HepG2 (cell line): ENCODE results near the gene TFB1M. TPM values are rescaled to one million over a fixed set of nuclear protein-coding genes. Genes with fewer than 3 reads are reported as not detected.

ENCODE experiments used
- ARNT ChIP-seq: fragments of 450-650 bp; IDR thresholded peaks from 2 replicates; pipeline ENCODE4 v1.6.1; 2017
- ATM ChIP-seq: fragments of 450-650 bp; IDR thresholded peaks from 2 replicates; pipeline ENCODE4 v1.7.1; 2017; ENCODE audit warnings: mild to moderate bottlenecking, borderline replicate concordance
- ATRX ChIP-seq: sonication (generic); formaldehyde crosslinking; IDR thresholded peaks from 2 replicates; pipeline ENCODE4 v1.4.0; 2020; ENCODE audit warnings: missing genetic modification reagents, borderline replicate concordance
- BORCS8-MEF2B ChIP-seq: sonication (generic); formaldehyde crosslinking; IDR thresholded peaks from 2 replicates; pipeline ENCODE4 v1.8.0; 2022; ENCODE audit warnings: mild to moderate bottlenecking, missing genetic modification reagents
- DNMT3B ChIP-seq: conservative IDR thresholded peaks from 2 replicates; pipeline ENCODE4 v1.6.1; 2016; ENCODE audit warnings: missing biosample characterization, control low read depth
- EEA1 ChIP-seq: sonication (generic); formaldehyde crosslinking; IDR thresholded peaks from 2 replicates; pipeline ENCODE4 v1.5.1; 2020; ENCODE audit warnings: mild to moderate bottlenecking, missing genetic modification reagents, borderline replicate concordance
- EP300 ChIP-seq, 3 experiments: sonication (generic) in 1 of 3; formaldehyde crosslinking in 1 of 3; IDR thresholded peaks; 2 replicates each; pipeline versions ENCODE4 v1.5.1 to v1.6.1; 2011 to 2020; ENCODE audit warnings: low read depth in 2 of 3, low read length in 2 of 3, borderline replicate concordance in 1 of 3, improper control_type of control experiment in 1 of 3, mild to moderate bottlenecking in 1 of 3, missing genetic modification reagents in 1 of 3, moderate library complexity in 1 of 3
- HDAC1 ChIP-seq: sonication (generic); formaldehyde crosslinking; IDR thresholded peaks from 2 replicates; pipeline ENCODE4 v1.5.1; 2020; ENCODE audit warnings: mild to moderate bottlenecking, missing genetic modification reagents
- MYC ChIP-seq: sonication (generic); formaldehyde crosslinking; IDR thresholded peaks from 2 replicates; pipeline ENCODE4 v1.9.0; 2021; ENCODE audit warnings: missing genetic modification reagents, borderline replicate concordance
- NFIC ChIP-seq: IDR thresholded peaks from 2 replicates; pipeline ENCODE4 v1.6.1; 2012; ENCODE audit warnings: mild to moderate bottlenecking, low read length, inconsistent platforms
- NFKBIZ ChIP-seq: IDR thresholded peaks from 2 replicates; pipeline ENCODE4 v1.6.1; 2018; ENCODE audit warnings: missing genetic modification reagents, missing compliant biosample characterization
- PAX8 ChIP-seq: sonication (generic); formaldehyde crosslinking; IDR thresholded peaks from 2 replicates; pipeline ENCODE4 v1.8.0; 2022; ENCODE audit warnings: mild to moderate bottlenecking, missing genetic modification reagents, borderline replicate concordance
- POLR2G ChIP-seq: fragments of 200-400 bp; formaldehyde crosslinking; IDR thresholded peaks from 2 replicates; pipeline ENCODE4 v1.6.1; 2018; ENCODE audit warnings: mild to moderate bottlenecking, low read depth, low read length, moderate library complexity
- SATB2 ChIP-seq: sonication (generic); formaldehyde crosslinking; IDR thresholded peaks from 2 replicates; pipeline ENCODE4 v1.5.0; 2020; ENCODE audit warnings: missing genetic modification reagents
- SYNCRIP ChIP-seq: fragments of 200-400 bp; formaldehyde crosslinking; IDR thresholded peaks from 2 replicates; pipeline ENCODE4 v1.6.1; 2018; ENCODE audit warnings: mild to moderate bottlenecking, low read depth, low read length; ENCODE audit not compliant: insufficient read depth
- XBP1 ChIP-seq: sonication (generic); formaldehyde crosslinking; IDR thresholded peaks from 2 replicates; pipeline ENCODE4 v1.5.0; 2020; ENCODE audit warnings: missing genetic modification reagents
- ZFYVE20 ChIP-seq: sonication (generic); formaldehyde crosslinking; IDR thresholded peaks from 2 replicates; pipeline ENCODE4 v1.8.0; 2023; ENCODE audit warnings: low read depth, mild to moderate bottlenecking, moderate library complexity, missing genetic modification reagents, borderline replicate concordance
- ZNF619 ChIP-seq: sonication (generic); formaldehyde crosslinking; IDR thresholded peaks from 2 replicates; pipeline ENCODE4 v1.4.0; 2020; ENCODE audit warnings: mild to moderate bottlenecking, missing genetic modification reagents
- ZNF652 ChIP-seq: IDR thresholded peaks from 2 replicates; pipeline ENCODE4 v1.6.1; 2016; ENCODE audit warnings: low read depth, borderline replicate concordance
- polyA plus RNA-seq, 8 experiments: library from polyadenylated mRNA; depleted of rRNA in 3 of 8; stranded (reverse) in 7 of 8; unstranded in 1 of 8; fragments of >200 nt; fragmentation: Illumina TruSeq in 4 of 8; extraction: Trizol in 4 of 8; gene quantifications; 2 replicates each; pipeline versions ENCODE4 v1.2.1 to v1.2.3, GENCODE V29; 2011 to 2016; ENCODE audit warnings: low read depth in 4 of 8, missing spikeins in 1 of 8, mixed read lengths in 1 of 8; ENCODE audit not compliant: insufficient read depth in 1 of 8
- total RNA-seq, 5 experiments: library from RNA; depleted of rRNA; stranded (reverse); fragments of >200 nt; fragmentation: Illumina TruSeq; extraction: Trizol; gene quantifications; 2 replicates each; pipeline ENCODE4 v1.2.3, GENCODE V29; 2016; ENCODE audit warnings: low read depth in 1 of 5
- TF ChIP-seq, protein P1 (sequence below), 2 experiments: sonication (generic) in 1 of 2; formaldehyde crosslinking in 1 of 2; IDR thresholded peaks; 2 replicates each; pipeline versions ENCODE4 v1.4.0 to v1.6.1; 2016 to 2020; ENCODE audit warnings: borderline replicate concordance in 1 of 2, low read depth in 1 of 2, mild to moderate bottlenecking in 1 of 2, missing genetic modification reagents in 1 of 2
- TF ChIP-seq, protein P2 (sequence below): sonication (generic); formaldehyde crosslinking; IDR thresholded peaks from 2 replicates; pipeline ENCODE4 v1.5.0; 2020; ENCODE audit warnings: missing genetic modification reagents
- TF ChIP-seq, protein P3 (sequence below): fragments of 450-650 bp; IDR thresholded peaks from 2 replicates; pipeline ENCODE4 v1.6.1; 2017

Gene TFB1M
- total and polyA plus RNA-seq, 2 of the 13 experiments (the other 11 are each of a cell fraction or from before 2014, with no cell fraction given) = 91.4 to 122 TPM

DNA sequence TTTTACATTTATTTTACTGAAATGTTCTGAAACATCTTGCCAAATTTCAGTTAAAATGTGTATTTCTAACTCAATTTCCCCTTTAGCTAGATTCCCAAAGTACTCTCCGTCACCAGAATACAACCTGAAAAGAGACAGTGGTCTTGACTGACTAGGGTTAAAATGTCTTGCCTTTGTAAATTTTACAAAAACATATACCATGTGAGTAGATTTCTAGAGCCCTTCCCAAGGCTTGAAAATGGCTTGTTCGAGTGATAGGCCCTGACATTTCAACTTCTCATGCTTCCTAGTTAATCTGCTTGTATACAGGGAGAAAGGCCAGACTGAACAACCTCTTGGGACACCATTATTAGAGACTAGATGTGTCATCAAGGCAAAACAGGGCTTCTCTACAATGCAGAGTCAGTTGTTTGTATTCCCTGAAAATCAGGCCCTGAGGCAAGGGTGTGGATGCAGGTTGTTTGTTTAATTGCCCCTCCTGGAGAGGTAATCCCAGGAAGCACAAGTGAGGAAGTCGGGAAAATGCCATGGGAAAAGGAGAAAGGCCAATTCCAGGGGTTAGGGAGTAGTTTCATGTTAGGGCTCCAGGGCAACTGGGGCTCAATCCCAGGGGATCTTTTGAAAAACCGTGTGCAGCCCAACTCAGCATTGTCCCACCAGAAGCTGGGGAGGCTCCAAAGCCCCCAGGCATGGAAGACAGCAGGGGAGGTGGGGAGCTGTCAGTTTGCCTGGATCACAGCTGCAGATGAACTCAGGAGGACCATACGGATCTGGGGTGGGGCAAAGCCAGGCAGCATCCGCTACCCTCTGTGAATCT lies 11.6 kb upstream of the TFB1M start (continued):
- TF ChIP-seq ATM = no peak
- no peak for TF ChIP-seq ZNF619 (CRISPR knock-in tag)
- no peak for TF ChIP-seq BORCS8-MEF2B (CRISPR knock-in tag)
- peak; percentile 59; the same call in 1 of the 2 replicates for TF ChIP-seq ZNF652 (CRISPR knock-in tag)
- TF ChIP-seq ARNT = no peak
- TF ChIP-seq ZFYVE20 (CRISPR knock-in tag) = no peak
- TF ChIP-seq, protein P1, sequence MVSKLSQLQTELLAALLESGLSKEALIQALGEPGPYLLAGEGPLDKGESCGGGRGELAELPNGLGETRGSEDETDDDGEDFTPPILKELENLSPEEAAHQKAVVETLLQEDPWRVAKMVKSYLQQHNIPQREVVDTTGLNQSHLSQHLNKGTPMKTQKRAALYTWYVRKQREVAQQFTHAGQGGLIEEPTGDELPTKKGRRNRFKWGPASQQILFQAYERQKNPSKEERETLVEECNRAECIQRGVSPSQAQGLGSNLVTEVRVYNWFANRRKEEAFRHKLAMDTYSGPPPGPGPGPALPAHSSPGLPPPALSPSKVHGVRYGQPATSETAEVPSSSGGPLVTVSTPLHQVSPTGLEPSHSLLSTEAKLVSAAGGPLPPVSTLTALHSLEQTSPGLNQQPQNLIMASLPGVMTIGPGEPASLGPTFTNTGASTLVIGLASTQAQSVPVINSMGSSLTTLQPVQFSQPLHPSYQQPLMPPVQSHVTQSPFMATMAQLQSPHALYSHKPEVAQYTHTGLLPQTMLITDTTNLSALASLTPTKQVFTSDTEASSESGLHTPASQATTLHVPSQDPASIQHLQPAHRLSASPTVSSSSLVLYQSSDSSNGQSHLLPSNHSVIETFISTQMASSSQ (IDR thresholded peaks at IDR 0.05; ENCODE audit: low read depth) = no peak
- TF ChIP-seq, protein P1 (CRISPR knock-in tag; IDR thresholded peaks at IDR 0.05; ENCODE audit: borderline replicate concordance) = peak; percentile 41; the same call in 1 of the 2 replicates
- TF ChIP-seq NFIC = no peak; the same call in 1 of the 2 replicates
- TF ChIP-seq, protein P2, sequence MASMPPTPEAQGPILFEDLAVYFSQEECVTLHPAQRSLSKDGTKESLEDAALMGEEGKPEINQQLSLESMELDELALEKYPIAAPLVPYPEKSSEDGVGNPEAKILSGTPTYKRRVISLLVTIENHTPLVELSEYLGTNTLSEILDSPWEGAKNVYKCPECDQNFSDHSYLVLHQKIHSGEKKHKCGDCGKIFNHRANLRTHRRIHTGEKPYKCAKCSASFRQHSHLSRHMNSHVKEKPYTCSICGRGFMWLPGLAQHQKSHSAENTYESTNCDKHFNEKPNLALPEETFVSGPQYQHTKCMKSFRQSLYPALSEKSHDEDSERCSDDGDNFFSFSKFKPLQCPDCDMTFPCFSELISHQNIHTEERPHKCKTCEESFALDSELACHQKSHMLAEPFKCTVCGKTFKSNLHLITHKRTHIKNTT (CRISPR knock-in tag) = no peak
- TF ChIP-seq SYNCRIP = no peak
- TF ChIP-seq, protein P3, sequence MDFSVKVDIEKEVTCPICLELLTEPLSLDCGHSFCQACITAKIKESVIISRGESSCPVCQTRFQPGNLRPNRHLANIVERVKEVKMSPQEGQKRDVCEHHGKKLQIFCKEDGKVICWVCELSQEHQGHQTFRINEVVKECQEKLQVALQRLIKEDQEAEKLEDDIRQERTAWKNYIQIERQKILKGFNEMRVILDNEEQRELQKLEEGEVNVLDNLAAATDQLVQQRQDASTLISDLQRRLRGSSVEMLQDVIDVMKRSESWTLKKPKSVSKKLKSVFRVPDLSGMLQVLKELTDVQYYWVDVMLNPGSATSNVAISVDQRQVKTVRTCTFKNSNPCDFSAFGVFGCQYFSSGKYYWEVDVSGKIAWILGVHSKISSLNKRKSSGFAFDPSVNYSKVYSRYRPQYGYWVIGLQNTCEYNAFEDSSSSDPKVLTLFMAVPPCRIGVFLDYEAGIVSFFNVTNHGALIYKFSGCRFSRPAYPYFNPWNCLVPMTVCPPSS = no peak
- no peak for TF ChIP-seq NFKBIZ (CRISPR knock-in tag)
- TF ChIP-seq SATB2 = no peak
- TF ChIP-seq PAX8 (CRISPR knock-in tag) = no peak
- TF ChIP-seq ATRX (CRISPR knock-in tag) = no peak
- no peak for TF ChIP-seq EP300 (IDR thresholded peaks at IDR 0.05; ENCODE audit: low read depth in 2 of 2, low read length in 2 of 2)
- TF ChIP-seq EP300 (CRISPR knock-in tag; IDR thresholded peaks at IDR 0.05; ENCODE audit: borderline replicate concordance) = no peak
- TF ChIP-seq MYC (CRISPR knock-in tag) = no peak
- TF ChIP-seq POLR2G = peak; percentile 89
- no peak for TF ChIP-seq XBP1 (CRISPR knock-in tag)
- TF ChIP-seq HDAC1 (CRISPR knock-in tag) = no peak
- no peak; the same call in 1 of the 2 replicates for TF ChIP-seq DNMT3B (CRISPR knock-in tag)
- TF ChIP-seq EEA1 = no peak; the same call in 1 of the 2 replicates
